Measurements from ENCODE around the gene PTGER4. TPM values are rescaled to one million over a fixed set of nuclear protein-coding genes. Genes with fewer than 3 reads are reported as not detected.
"Not testable (repeated sequence)": the region's sequence is repeated elsewhere in the genome, so short reads cannot be mapped to it uniquely, and the experiment has no call there.

The PTGER4 gene
- total RNA-seq, 1 donor from 2014 or later: 19.4 TPM

GRCh38 chr5:40690267-40690666 lies 10.6 kb downstream of the PTGER4 start:
- Histone ChIP-seq H3K9me3 (no peaks in the 10 kb centered on the region), H3K4me1 (peaks cover 21% of the 10 kb centered on the region), H3K4me3 (no peak overlapping the region), H3K36me3 (no peaks in the 10 kb centered on the region), H3K27me3 (no peaks in the 10 kb centered on the region), H3K27ac (no peak overlapping the region)
- no peak for DNase-seq (ENCODE audit: extremely low spot score in 2 of 2)
- TF ChIP-seq CTCF (IDR thresholded peaks at IDR 0.05): no peak
- TF ChIP-seq POLR2A (IDR thresholded peaks at IDR 0.05): no peak
- no peak for TF ChIP-seq POLR2AphosphoS5 (IDR thresholded peaks at IDR 0.05; ENCODE audit: insufficient read depth in 1 of 2, low read depth in 1 of 2)
- intact Hi-C loops (cut with DNase I): no loop called here

GRCh38 chr5:40691894-40692293 lies 12.2 kb downstream of the PTGER4 start:
- intact Hi-C loops (cut with DNase I): no loop called here
- no peak for DNase-seq (ENCODE audit: extremely low spot score in 2 of 2)
- Histone ChIP-seq H3K27ac (no peak overlapping the region), H3K27me3 (no peaks in the 10 kb centered on the region), H3K4me1 (peaks cover 17% of the 10 kb centered on the region), H3K36me3 (no peaks in the 10 kb centered on the region), H3K9me3 (no peaks in the 10 kb centered on the region), H3K4me3 (no peak overlapping the region)
- TF ChIP-seq POLR2A (IDR thresholded peaks at IDR 0.05): no peak
- no peak for TF ChIP-seq POLR2AphosphoS5 (IDR thresholded peaks at IDR 0.05; ENCODE audit: insufficient read depth in 1 of 2, low read depth in 1 of 2)
- no peak for TF ChIP-seq CTCF (IDR thresholded peaks at IDR 0.05)

- no peak for DNase-seq (ENCODE audit: extremely low spot score in 2 of 2)
- no peaks in the 10 kb centered on the region for H3K36me3 ChIP-seq
- peaks cover 2% of the 10 kb centered on the region for H3K4me1 ChIP-seq
- H3K27me3 ChIP-seq: no peaks in the 10 kb centered on the region
- TF ChIP-seq POLR2AphosphoS5 (IDR thresholded peaks at IDR 0.05; ENCODE audit: insufficient read depth in 1 of 2, low read depth in 1 of 2) (no peak), CTCF (IDR thresholded peaks at IDR 0.05) (no peak), POLR2A (IDR thresholded peaks at IDR 0.05) (no peak)
- intact Hi-C loops (cut with DNase I): no loop called here
- no peak overlapping the region for H3K27ac ChIP-seq
- H3K9me3 ChIP-seq: no peaks in the 10 kb centered on the region
- H3K4me3 ChIP-seq: no peak overlapping the region
Observed at GRCh38 chr5:40694433-40694832, 14.7 kb downstream of the PTGER4 start.

GRCh38 chr5:40700116-40700782 lies 20.5 kb downstream of the PTGER4 start:
- Histone ChIP-seq H3K27ac (no peak overlapping the region), H3K9me3 (no peaks in the 10 kb centered on the region), H3K4me3 (no peak overlapping the region), H3K4me1 (no peaks in the 10 kb centered on the region), H3K36me3 (no peaks in the 10 kb centered on the region), H3K27me3 (no peaks in the 10 kb centered on the region)
- intact Hi-C loops (cut with DNase I): no loop called here
- TF ChIP-seq CTCF (IDR thresholded peaks at IDR 0.05) (no peak), POLR2A (IDR thresholded peaks at IDR 0.05) (no peak), POLR2AphosphoS5 (IDR thresholded peaks at IDR 0.05; ENCODE audit: insufficient read depth in 1 of 2, low read depth in 1 of 2) (no peak)
- no peak for DNase-seq (ENCODE audit: extremely low spot score in 2 of 2)

DNA sequence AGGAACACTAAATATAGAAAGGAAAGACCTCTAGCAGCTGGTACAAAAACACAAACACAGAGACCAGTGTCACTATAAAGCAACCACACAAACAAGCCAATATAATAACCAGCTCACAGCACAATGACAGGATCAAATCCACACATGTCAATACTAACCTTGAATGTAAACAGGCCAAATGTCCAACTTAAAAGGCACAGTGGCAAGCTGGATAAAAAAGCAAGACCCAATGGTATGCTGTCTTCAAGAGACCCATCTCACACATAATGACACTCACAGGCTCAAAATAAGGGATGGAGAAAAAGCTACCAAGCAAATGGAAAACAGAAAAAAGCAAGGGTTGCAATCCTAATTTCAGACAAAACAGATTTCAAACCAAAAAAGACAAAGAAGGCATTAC lies 22.3 kb downstream of the PTGER4 start:
- DNase-seq (ENCODE audit: extremely low spot score in 2 of 2); H3K27ac ChIP-seq; H3K27me3 ChIP-seq; H3K9me3 ChIP-seq; H3K36me3 ChIP-seq; H3K4me1 ChIP-seq; H3K4me3 ChIP-seq; intact Hi-C loops (cut with DNase I): not testable (repeated sequence)

DNA sequence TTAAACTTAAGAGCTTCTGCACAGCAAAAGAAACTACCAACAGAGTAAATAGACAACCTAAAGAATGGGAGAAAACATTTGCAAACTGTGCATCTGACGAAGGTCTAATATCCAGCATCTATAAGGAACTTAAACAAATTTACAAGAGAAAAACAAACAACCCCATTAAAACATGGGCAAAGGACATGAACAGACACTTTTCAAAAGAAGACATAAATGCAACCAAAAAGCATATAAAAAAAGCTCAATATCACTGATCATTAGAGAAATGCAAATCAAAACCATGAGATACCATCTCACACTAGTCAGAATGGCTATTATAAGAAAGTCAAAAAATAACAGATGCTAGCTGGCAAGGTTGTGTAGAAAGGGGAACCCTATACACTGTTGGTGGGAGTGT lies 25.8 kb downstream of the PTGER4 start:
- H3K36me3 ChIP-seq; H3K27ac ChIP-seq; DNase-seq (ENCODE audit: extremely low spot score in 2 of 2); intact Hi-C loops (cut with DNase I); H3K4me3 ChIP-seq; H3K27me3 ChIP-seq; H3K9me3 ChIP-seq; H3K4me1 ChIP-seq: not testable (repeated sequence)

GRCh38 chr5:40710575-40710974 lies 30.9 kb downstream of the PTGER4 start:
- H3K36me3 ChIP-seq; H3K9me3 ChIP-seq; H3K27me3 ChIP-seq; intact Hi-C loops (cut with DNase I); H3K4me3 ChIP-seq; H3K27ac ChIP-seq; DNase-seq (ENCODE audit: extremely low spot score in 2 of 2); H3K4me1 ChIP-seq: not testable (repeated sequence)
